GM19193 (cell line): ENCODE results near the gene LDHAL6A.

Experiments used
- POLR2A ChIP-seq: IDR thresholded peaks from 4 replicates; pipeline ENCODE4 v1.6.1; 2011; ENCODE audit not compliant: insufficient read depth, insufficient read length; ENCODE audit errors: extremely low read depth

Gene LDHAL6A

DNA sequence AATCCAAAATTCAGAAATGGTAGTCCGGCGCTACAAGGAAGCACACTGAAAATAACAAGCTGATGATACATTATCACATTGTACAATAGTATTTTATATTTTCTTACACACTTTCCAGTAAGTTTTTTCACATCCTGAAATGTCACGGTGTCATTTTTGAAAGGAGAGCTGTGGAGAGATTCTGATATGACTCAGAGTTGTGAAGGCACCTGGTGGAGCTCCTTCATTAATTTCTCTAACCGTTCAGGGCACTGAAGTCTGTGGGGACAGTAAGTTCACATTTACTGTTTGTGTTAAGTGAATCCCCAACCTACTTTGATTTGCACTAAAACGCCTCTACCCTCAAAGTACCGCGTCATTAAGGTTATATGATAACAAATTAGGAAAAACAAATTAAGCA lies 13.3 kb downstream of the LDHAL6A start:
- TF ChIP-seq POLR2A: no peak

DNA sequence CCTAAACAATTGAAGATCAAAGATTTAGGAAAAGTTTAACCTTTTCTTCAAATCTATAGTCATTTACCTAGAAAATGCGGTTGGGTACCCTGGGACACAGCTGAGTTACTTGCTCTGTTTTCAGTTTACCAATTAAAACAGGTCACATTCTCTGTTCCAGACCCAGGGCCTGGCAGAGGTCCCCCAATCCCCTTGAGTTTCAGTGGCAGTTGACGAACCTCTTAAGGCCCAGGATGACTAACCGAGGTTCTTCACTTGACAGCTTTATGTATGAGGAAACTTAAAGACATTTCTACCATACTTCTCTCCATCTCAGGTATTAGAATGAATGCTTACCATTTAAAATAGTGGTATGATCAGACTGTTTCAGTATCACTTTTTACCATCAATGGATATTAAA lies 16.3 kb downstream of the LDHAL6A start:
- TF ChIP-seq POLR2A: no peak

DNA sequence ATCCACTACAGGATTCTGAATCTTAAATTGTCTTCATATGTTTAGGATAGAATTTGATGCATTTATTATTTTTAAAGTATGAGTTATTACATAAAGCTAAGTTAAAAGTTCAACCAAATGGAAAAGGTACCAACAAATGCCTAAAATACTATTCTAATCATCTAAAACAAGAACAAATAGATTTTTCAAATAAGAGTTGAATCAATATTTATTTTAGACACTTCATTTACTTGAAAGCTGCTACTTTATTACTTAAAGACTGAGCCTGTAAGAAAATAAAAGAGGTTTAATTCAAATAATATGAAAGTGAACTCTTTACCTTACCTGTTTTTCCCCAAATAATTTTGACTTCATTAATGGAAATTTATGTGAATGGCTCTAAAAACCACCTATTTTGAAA lies 16.9 kb downstream of the LDHAL6A start:
- TF ChIP-seq POLR2A: no peak

DNA sequence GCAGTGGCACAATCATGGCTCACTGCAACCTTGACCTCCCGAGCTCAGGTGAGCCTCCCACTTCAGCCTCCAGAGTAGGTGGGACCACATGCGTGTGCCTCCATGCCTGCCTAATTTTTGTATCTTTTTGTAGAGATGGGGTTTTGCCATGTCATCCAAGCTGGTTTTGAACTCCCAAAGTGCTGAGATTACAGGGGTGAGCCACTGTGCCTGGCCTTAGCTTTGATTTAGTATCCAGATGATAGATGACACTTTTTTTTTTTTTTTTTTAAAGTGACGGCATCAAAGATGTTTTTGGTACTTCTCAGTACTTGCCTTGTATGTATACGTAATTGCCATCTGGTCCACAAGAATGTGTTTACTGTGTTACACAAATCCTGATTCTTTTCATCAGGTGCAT lies 23.4 kb downstream of the LDHAL6A start:
- no peak for TF ChIP-seq POLR2A

DNA sequence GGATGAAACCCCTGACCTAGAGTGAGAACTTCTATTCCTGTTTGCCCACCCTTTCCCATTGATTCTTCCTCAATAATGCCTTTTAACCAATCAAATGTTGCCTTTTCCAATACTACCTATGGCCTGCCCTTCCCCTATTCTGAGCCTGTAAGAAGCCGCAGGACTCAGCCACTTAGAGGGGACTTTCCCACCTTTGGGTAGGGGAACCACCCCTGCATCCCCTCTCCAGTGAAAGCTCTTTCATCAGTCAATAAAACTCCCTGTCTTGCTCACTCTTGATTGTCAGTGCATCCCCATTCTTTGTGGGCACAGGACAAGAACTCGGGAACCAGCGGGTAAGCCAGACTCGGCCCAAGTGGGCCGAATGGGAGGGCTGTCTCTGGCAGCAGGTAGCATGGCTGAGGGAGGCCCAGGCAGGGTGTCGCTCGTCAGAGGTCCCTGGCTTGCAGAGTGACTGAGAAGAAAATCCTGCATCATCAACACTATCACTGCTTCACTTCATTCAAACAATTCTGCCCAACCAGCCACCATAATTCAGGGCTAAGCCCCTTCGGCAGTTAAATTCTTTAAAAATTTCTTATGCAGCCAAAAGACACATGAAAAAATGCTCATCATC lies 30.4 kb downstream of the LDHAL6A start:
- no peak for TF ChIP-seq POLR2A

DNA sequence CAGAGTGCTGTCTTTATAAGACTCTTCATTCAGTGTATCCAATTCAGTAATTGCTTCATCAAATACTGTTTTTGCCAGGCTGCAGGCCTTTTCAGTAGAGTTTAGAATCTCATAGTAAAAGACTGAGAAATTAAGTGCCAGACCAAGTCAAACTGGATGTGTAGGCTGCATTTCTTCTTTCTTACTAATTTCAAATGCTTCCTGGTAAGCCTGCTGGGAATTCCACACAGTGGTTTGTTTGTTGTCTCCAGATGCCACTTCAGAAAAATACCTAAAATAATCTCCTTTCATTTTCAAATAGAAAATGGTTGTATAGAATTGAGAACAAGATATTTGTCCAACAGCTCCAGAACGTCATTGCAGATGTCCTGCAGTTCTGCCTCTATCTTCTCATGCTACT lies 34.7 kb downstream of the LDHAL6A start:
- no peak for TF ChIP-seq POLR2A

DNA sequence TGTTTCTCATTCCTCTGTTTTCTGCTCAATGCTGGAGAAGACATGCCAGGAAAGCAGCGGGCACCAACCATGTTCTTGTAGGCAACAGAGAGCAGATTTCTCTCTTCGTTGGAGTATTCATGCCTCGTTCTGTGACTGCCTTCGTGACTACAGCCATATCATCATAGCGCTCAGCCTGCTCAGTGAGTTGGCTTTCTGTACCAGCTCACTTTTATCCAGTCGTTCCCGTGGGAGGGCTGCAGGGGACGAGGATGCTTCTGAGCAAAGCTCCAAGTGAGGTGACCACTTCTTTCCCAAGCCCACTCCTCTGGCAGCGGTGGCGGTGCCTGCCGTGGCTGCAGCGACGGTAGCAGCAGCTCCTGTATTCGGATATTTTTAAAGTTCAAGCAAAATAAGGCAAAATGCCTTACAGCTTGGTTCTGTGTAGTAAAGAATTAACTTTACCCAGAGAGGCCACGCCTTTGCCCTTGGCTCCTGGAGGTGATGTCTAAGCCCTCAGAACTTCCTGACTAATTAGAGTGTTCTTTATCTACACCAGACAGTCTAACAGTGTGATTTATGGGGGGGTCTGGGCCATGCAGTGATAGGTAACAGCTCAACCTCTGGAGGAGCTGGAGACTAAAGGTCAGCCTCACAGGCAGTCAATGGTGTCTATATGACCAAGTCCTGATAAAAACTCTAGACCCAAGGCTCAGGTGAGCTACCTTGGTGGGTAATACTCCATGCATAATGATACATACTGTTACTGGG lies 35.3 kb downstream of the LDHAL6A start:
- no peak for TF ChIP-seq POLR2A

DNA sequence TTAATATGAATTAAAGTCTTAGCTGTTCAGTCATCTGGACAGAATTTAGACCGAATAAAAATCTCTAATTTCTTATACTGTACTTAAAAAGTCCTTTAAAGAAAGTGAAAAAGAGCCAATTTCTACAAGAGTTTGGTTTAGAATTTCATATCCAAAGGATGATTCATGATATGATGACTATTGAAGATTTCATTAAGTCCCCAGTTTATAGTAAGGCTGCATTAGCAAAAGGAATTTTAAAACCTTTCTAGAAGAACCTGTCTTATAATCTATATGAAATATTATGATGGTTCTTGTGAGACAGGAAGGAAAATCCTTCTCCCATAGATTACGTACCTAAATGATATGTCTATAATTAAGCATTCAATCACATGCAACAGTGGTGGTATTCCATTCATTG lies 36.3 kb downstream of the LDHAL6A start:
- no peak for TF ChIP-seq POLR2A

DNA sequence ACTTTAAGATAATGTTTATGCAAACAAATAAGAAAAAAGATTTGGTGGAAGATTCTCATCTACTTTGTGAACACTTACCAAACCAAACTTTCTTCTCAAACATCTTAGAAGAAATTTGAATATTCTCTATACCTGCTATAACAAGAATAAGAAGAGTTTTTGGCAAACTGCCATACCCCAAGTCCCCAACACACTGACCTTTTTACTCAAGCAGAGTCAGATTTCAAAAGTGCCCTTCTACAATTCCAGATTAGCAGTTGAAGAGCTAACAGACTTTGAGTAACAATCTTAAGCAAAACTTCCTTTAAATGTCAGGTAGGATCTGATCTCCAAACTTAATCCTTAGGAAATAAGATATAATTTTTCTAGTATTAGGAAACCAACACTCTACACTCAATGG lies 37.2 kb downstream of the LDHAL6A start:
- no peak for TF ChIP-seq POLR2A

DNA sequence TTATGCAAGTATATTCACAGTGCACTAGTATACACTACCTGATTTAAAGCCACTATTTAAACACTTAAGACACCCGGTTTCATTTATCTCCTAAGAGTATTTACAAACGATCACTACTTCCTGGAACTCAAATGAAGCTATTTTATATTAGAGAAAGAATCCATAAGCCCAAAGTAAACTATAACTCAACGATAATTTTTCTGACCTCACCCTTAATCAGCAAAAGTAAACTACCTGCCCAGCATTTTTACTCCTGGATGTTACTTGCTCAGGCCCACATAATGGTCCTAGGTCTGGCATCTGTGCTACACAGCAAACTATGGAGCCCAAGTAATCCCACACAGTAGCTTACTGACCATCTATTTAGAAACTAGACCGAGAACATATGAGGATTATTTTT lies 37.7 kb downstream of the LDHAL6A start:
- TF ChIP-seq POLR2A: no peak

DNA sequence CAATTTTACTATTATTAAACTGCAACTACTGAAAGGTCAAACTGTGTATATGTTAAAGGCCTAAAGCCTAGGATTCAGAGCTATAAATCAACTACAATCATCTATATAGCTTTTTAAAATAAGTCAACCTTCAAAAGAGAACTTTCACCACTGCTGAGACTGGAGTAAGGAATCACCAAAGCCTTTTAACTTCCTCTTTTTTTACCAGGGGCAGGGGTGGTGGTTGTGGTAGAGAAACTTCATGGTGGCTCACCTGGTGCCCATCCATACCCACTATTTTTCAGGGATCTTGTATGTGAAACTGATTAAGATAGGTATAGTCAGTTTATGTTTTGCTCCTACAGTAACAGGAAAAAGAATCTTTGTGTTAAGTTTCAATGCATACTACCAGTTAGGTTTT lies 39.6 kb downstream of the LDHAL6A start:
- TF ChIP-seq POLR2A: no peak

DNA sequence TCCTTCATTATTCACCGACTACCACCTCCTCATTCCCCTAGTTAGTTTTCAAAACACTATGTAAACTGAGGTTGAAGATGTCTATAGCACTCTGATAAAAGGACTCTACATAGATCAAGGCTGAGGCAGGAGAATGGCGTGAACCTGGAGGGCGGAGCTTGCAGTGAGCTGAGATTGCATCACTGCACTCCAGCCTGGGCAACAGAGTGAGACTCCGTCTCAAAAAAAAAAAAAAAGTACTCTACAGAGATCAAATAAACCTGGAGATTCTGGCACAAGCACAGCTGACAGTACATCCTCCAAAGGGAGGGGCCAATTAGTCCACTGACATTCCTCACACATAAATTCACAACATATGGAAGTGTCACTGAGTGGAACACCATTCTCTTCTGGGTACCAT lies 40.0 kb downstream of the LDHAL6A start:
- no peak for TF ChIP-seq POLR2A

DNA sequence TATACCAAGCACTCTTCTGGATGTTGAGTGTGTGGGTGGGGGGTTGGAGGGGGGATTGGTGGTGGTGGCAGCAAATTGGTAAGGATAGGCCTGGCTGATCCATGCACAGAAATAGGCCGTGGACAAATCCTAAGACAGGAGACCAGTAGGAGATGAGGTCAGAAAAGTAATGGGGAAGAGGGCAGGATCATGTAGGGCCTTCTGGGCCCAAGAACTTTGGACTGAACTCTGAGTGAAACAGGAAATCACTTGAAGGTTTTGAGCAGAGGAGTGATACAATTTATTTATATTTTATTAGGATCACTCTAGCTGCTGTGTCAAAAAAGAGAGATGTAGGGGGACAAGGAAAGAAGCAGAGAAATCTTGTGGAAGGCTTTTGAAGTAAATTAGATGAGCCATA lies 42.4 kb downstream of the LDHAL6A start:
- no peak for TF ChIP-seq POLR2A

DNA sequence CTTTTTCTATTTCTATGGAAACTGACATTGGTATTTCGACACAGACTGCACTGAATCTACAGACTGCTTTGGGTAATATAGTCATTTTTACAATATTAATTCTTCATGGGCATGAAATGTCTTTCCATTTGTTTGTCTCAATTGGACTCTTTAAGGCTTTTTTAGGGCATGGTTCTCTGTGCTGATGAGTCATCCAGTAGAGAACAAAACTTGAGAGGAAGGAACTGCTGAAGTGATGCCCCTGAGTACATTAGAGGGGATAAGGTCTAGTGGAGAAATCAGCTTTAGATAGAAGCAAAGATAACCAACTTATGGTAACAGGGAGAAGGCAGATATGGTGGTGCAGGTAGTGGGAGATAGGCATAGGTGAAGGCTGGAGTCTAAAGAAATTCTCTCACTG lies 46.0 kb downstream of the LDHAL6A start:
- no peak for TF ChIP-seq POLR2A

DNA sequence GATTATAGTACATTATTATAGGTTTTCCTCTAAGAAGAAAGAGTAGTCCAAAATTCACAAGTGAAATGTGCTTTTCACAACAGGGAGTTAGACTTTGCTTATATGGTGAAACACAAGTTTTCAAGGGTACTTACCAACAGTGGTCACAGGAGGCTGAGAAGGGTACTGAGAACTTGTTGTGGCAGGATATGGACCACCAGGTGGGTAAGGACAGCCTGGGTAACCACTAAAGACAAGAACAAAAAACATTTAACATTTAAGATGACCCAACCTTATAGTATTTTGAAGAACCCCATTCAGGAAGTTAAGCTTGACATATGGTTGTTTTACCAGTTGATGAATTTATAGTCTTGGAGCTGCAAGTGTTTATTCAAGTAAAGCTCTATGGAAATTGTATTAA lies 46.7 kb downstream of the LDHAL6A start:
- TF ChIP-seq POLR2A: no peak

DNA sequence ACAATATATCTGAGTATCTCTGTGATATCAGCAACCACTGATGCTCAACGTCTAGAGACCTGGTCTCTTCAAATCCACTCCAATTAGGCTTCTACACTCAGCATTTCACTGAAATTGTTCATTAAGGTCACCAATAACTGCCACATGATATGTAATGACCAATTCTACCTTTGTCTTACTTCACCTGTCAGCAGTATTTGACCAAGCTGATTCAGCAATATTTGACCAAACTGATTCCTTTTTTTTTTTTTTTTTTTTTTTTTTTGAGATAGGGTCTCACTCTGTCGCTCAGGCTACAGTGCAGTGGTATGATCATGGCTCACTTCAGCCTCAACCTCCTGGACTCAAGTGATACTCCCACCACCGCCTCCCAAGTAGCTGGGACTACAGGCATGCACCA lies 65.5 kb downstream of the LDHAL6A start:
- TF ChIP-seq POLR2A: no peak

DNA sequence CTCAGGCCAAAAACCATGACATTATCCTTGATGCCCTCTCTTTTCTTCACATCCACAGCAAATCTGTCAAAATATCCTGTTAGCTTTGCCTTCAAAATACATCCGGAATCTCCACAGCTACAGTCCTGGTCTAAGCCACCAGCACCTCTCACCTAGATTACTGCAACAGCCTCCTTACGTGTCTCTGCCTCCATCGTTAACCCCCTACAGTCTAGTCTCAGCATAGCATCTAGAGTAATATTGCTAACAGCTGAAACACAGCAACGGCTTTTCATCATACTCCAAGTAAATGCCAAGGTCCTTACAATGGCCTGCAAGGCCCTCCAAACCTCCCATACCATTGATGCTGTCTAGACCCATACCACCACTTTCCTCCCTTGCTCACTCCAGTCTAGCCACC lies 66.7 kb downstream of the LDHAL6A start:
- TF ChIP-seq POLR2A: no peak

DNA sequence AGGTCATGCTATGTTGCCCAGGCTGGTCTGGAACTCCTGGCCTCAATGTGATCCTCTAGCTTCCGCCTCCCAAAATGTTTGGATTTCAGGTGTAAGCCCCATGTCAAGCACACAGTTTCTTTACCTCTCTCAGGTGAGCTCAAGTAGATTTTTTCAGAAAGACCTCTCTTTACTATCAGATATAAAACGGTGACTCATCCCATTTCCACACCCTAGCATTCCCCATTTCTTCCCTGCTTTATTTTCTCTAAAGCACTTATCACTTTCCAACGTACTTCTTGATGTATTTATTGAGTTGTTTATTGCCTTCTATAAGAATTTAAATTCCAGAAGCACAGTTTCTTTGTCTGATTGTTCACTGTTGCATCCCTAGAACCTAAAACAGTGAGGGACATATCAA lies 67.4 kb downstream of the LDHAL6A start:
- TF ChIP-seq POLR2A: no peak

DNA sequence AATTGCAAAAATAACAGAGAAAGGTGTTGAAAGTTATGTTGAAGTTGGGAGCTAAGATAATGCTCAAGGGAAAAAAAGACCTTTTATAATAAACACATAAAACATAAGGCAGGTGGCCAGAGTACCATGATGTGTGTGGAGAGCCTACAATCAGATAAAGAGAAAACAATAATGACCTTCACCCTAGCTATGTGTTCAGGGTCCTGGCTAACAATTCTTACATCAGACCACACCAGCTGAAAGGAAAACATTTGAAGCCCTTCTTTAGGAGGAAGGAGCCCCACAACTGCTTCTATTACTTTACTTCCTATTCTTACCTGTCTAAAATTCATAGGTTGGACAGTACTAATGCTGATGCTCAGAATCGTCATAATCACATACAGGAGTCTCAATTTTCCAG lies 68.6 kb downstream of the LDHAL6A start:
- TF ChIP-seq POLR2A: no peak
